MCF 10A (cell line): ENCODE results near the gene CCR1. TPM values are rescaled to one million over a fixed set of nuclear protein-coding genes. Genes with fewer than 3 reads are reported as not detected.

Experiments used
- BruUV-seq: library from RNA; stranded (reverse); fragments of 400-500 nt; replicated peaks from 2 replicates; lab custom pipeline; 2021; lab: Mats Ljungman, UMichigan
- CTCF ChIA-PET: fragments of 300-600 bp; sonication (Branson Sonifier 250); formaldehyde crosslinking; extraction: SDS; loops from one replicate; lab custom pipeline; 2021; ENCODE audit warnings: antibody characterized with exemption, inconsistent platforms; lab: Yijun Ruan, JAX
- POLR2A ChIA-PET: fragments of 300-600, 350-650 bp; sonication (Branson Sonifier 250); formaldehyde crosslinking; extraction: SDS; loops from one replicate; lab custom pipeline; 2020; ENCODE audit warnings: antibody characterized with exemption, inconsistent platforms; lab: Yijun Ruan, JAX
- DNase-seq: peaks from one replicate; pipeline ENCODE4 v3.0.0-alpha.2; 2018; ENCODE audit not compliant: unreplicated experiment
- H3K27ac Mint-ChIP-seq: one replicate; pipeline ENCODE4 v1.8.0; 2022; ENCODE audit warnings: mild to moderate bottlenecking, low read depth, mixed read lengths; ENCODE audit not compliant: unreplicated experiment
- H3K27me3 Mint-ChIP-seq: one replicate; pipeline ENCODE4 v1.8.0; 2022; ENCODE audit warnings: mixed read lengths; ENCODE audit not compliant: insufficient read depth, unreplicated experiment
- H3K36me3 Mint-ChIP-seq: one replicate; pipeline ENCODE4 v1.8.0; 2022; ENCODE audit warnings: mild to moderate bottlenecking, moderate library complexity, mixed read lengths; ENCODE audit not compliant: insufficient read depth, unreplicated experiment
- H3K4me1 Mint-ChIP-seq: one replicate; pipeline ENCODE4 v1.8.0; 2022; ENCODE audit warnings: mixed read lengths; ENCODE audit not compliant: insufficient read depth, unreplicated experiment
- H3K4me3 Mint-ChIP-seq: one replicate; pipeline ENCODE4 v1.8.0; 2022; ENCODE audit warnings: mild to moderate bottlenecking, moderate library complexity, mixed read lengths; ENCODE audit not compliant: unreplicated experiment
- H3K9me3 Mint-ChIP-seq: one replicate; pipeline ENCODE4 v1.8.0; 2022; ENCODE audit warnings: mixed read lengths; ENCODE audit not compliant: unreplicated experiment
- intact Hi-C: fragments of 100-400 bp; cut with micrococcal nuclease; formaldehyde crosslinking; loops from 2 replicates; pipeline ENCODE4 v1.14.1; 2022
- total RNA-seq: library from RNA; stranded (reverse); gene quantifications from 2 replicates; pipeline ENCODE4 v1.2.3, GENCODE V29; 2022
- TF ChIP-seq, protein P1 (sequence below): fragments of 200-600 bp; IDR thresholded peaks from one replicate; pipeline ENCODE4 v1.8.0; 2022; ENCODE audit warnings: antibody characterized with exemption, mild to moderate bottlenecking; ENCODE audit not compliant: unreplicated experiment

The CCR1 gene
- total RNA-seq, 1 experiment from 2014 or later, result not detected

DNA sequence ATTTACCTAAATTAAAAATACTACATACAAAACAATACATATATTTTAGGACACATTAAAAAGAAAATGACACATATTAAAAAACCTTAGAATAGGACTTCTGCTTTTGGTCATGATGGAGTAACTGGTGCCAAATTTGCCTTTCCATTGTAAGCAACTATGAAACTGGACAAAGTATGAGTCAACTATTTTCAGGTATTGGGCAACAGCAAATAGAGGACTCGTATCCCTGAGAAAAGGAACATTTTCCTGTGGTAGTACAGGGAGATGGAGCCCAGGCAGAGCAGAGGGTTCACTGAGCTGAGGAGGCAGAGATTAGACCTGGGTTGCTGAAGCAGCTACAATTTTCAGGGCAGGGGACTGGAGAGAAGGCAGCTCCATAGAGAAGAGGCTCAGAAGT lies 14.7 kb downstream of the CCR1 start:
- H3K4me3 Mint-ChIP-seq, result no peak overlapping the region
- ChIA-PET POLR2A (interaction anchor here (0.5 to 0.9 kb wide), 2 partner anchors 9 to 33 kb away, joined by 3 read pairs; no protein-coding TSS in a partner anchor), CTCF (no interaction called here)
- H3K36me3 Mint-ChIP-seq, result no peaks in the 10 kb centered on the region
- TF ChIP-seq, protein P1, sequence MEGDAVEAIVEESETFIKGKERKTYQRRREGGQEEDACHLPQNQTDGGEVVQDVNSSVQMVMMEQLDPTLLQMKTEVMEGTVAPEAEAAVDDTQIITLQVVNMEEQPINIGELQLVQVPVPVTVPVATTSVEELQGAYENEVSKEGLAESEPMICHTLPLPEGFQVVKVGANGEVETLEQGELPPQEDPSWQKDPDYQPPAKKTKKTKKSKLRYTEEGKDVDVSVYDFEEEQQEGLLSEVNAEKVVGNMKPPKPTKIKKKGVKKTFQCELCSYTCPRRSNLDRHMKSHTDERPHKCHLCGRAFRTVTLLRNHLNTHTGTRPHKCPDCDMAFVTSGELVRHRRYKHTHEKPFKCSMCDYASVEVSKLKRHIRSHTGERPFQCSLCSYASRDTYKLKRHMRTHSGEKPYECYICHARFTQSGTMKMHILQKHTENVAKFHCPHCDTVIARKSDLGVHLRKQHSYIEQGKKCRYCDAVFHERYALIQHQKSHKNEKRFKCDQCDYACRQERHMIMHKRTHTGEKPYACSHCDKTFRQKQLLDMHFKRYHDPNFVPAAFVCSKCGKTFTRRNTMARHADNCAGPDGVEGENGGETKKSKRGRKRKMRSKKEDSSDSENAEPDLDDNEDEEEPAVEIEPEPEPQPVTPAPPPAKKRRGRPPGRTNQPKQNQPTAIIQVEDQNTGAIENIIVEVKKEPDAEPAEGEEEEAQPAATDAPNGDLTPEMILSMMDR, result no peak
- no peak overlapping the region for H3K27ac Mint-ChIP-seq
- no peaks in the 10 kb centered on the region for H3K27me3 Mint-ChIP-seq
- no peaks in the 10 kb centered on the region for H3K9me3 Mint-ChIP-seq
- BruUV-seq, result no TSS peak
- H3K4me1 Mint-ChIP-seq, result peaks cover 23% of the 10 kb centered on the region
- intact Hi-C loops, result no loop called here
- DNase-seq, result peak; percentile 87

GRCh38 chr3:46192939-46193338 lies 15.2 kb downstream of the CCR1 start:
- no peak overlapping the region for H3K4me3 Mint-ChIP-seq
- no peak for DNase-seq
- ChIA-PET POLR2A (interaction anchor here (0.9 to 1.6 kb wide), 2 partner anchors 33 to 119 kb away, joined by 3 to 4 read pairs; no protein-coding TSS in a partner anchor), CTCF (no interaction called here)
- intact Hi-C loops, result no loop called here
- H3K27me3 Mint-ChIP-seq, result no peaks in the 10 kb centered on the region
- peaks cover 28% of the 10 kb centered on the region for H3K4me1 Mint-ChIP-seq
- H3K36me3 Mint-ChIP-seq, result no peaks in the 10 kb centered on the region
- TF ChIP-seq, protein P1, result no peak
- no TSS peak for BruUV-seq
- H3K9me3 Mint-ChIP-seq, result no peaks in the 10 kb centered on the region
- no peak overlapping the region for H3K27ac Mint-ChIP-seq

GRCh38 chr3:46191730-46192129 lies 16.4 kb downstream of the CCR1 start:
- Mint-ChIP-seq H3K27me3 (no peaks in the 10 kb centered on the region), H3K9me3 (no peaks in the 10 kb centered on the region), H3K27ac (no peak overlapping the region), H3K4me1 (peaks cover 35% of the 10 kb centered on the region), H3K4me3 (no peak overlapping the region), H3K36me3 (no peaks in the 10 kb centered on the region)
- no TSS peak for BruUV-seq
- peak; percentile 55 for DNase-seq
- ChIA-PET POLR2A (interaction anchor here (1.6 kb wide), 1 partner anchor 120 kb away, joined by 4 read pairs; no protein-coding TSS in a partner anchor), CTCF (interaction anchor here (1.0 kb wide), 1 partner anchor 398 kb away, joined by 3 read pairs; no protein-coding TSS in a partner anchor)
- TF ChIP-seq, protein P1, result no peak
- intact Hi-C loops, result no loop called here

DNA sequence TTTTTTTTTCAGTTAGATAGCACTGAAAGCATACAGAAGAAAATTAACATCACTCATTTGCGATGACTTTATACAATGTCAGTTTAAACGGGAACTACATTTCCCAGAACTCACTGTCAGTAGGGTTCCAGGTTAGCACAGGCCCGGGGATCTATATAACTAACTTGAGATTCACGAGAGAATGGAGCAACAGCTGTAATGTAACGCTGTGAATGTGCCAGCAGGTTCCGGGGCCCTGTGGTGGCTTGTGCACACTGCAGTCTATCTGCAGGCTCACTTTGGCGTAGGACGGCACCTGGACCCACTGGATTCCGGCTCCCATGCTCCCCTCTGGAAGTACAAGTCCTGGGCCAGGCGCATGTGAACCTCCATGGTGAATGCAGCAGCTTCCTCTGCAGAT lies 19.4 kb downstream of the CCR1 start:
- no TSS peak for BruUV-seq
- Mint-ChIP-seq H3K27ac (no peak overlapping the region), H3K36me3 (no peaks in the 10 kb centered on the region), H3K4me1 (peaks cover 31% of the 10 kb centered on the region), H3K9me3 (no peaks in the 10 kb centered on the region), H3K27me3 (no peaks in the 10 kb centered on the region), H3K4me3 (no peak overlapping the region)
- intact Hi-C loops, result no loop called here
- no peak for DNase-seq
- TF ChIP-seq, protein P1, result no peak
- POLR2A ChIA-PET, result interaction anchor here (0.7 kb wide), 2 partner anchors 190 to 787 kb away, joined by 3 read pairs; no protein-coding TSS in a partner anchor
- CTCF ChIA-PET, result interaction anchor here (0.6 to 0.7 kb wide), 2 partner anchors 27 to 405 kb away, joined by 3 read pairs; no protein-coding TSS in a partner anchor
